H1 (cell line): ENCODE measurements around the gene TSG101. TPM values are rescaled to one million over a fixed set of nuclear protein-coding genes. Genes with fewer than 3 reads are reported as not detected.

ENCODE experiments used
- CTCF ChIA-PET: fragments of 300-600 bp; sonication (Branson Sonifier 250); formaldehyde crosslinking; loops from one replicate; lab custom pipeline; 2021; ENCODE audit not compliant: partially characterized antibody; lab: Charles Lee
- POLR2A ChIA-PET: fragments of 300-600 bp; sonication (Branson Sonifier 250); formaldehyde crosslinking; loops from one replicate; lab custom pipeline; 2021; ENCODE audit warnings: inconsistent platforms; ENCODE audit not compliant: partially characterized antibody; lab: Charles Lee
- DNase-seq, 2 experiments: peaks; one replicate each; pipeline versions ENCODE4 v3.0.0 to v3.0.0-alpha.2; 2010 to 2022; ENCODE audit warnings: low spot score in 2 of 2, low read depth in 1 of 2, mixed read lengths in 1 of 2
- FAIRE-seq: peaks from 2 replicates; lab custom pipeline; 2011; peaks lifted over from hg19 to GRCh38; lab: Jason Lieb, UNC
- H2AFZ ChIP-seq: 2 replicates; pipeline ENCODE4 v1.8.1; 2012; ENCODE audit warnings: low read length, inconsistent platforms
- H2AK5ac ChIP-seq: 2 replicates; pipeline ENCODE4 v1.6.1; 2013; ENCODE audit warnings: low read depth, low read length
- H2BK120ac ChIP-seq: replicated peaks from 2 replicates; pipeline ENCODE3; 2013; ENCODE audit warnings: low read depth, low read length, inconsistent platforms
- H2BK12ac ChIP-seq: 2 replicates; pipeline ENCODE4 v1.6.1; 2013; ENCODE audit warnings: low read depth, low read length
- H2BK15ac ChIP-seq: 2 replicates; pipeline ENCODE4 v1.6.1; 2013; ENCODE audit warnings: low read length
- H2BK20ac ChIP-seq: 2 replicates; pipeline ENCODE4 v1.6.1; 2013; ENCODE audit warnings: low read length
- H2BK5ac ChIP-seq: 2 replicates; pipeline ENCODE4 v1.6.1; 2013; ENCODE audit warnings: low read depth, low read length
- H3K14ac ChIP-seq: 2 replicates; pipeline ENCODE4 v1.6.1; 2013; ENCODE audit warnings: inconsistent platforms; ENCODE audit not compliant: insufficient read length
- H3K18ac ChIP-seq: 2 replicates; pipeline ENCODE4 v1.6.1; 2013; ENCODE audit warnings: low read length; ENCODE audit errors: extremely low read depth
- H3K23ac ChIP-seq: 2 replicates; pipeline ENCODE4 v1.6.1; 2013; ENCODE audit warnings: inconsistent platforms; ENCODE audit not compliant: insufficient read length
- H3K23me2 ChIP-seq: 2 replicates; pipeline ENCODE4 v1.6.1; 2013; ENCODE audit warnings: low read depth, low read length
- H3K27ac ChIP-seq: 2 replicates; pipeline ENCODE4 v1.6.1; 2011; ENCODE audit warnings: low read depth, low read length, inconsistent platforms
- H3K27me3 ChIP-seq, 4 experiments: replicated peaks in 1 of 4; 1 replicate in 1 of 4; 2 replicates in 3 of 4; pipeline versions ENCODE4 v1.6.1 to v1.8.1; 2011 to 2013; ENCODE audit warnings: low read length in 3 of 4, mild to moderate bottlenecking in 3 of 4, inconsistent platforms in 2 of 4, mixed read lengths in 2 of 4, moderate library complexity in 1 of 4; ENCODE audit not compliant: control insufficient read depth in 3 of 4, insufficient read depth in 3 of 4; ENCODE audit errors: extremely low read depth in 1 of 4
- H3K36me3 ChIP-seq, 4 experiments: 2 replicates each; pipeline versions ENCODE4 v1.6.1 to v1.8.1; 2011 to 2013; ENCODE audit warnings: mild to moderate bottlenecking in 4 of 4, low read length in 3 of 4, moderate library complexity in 2 of 4, control low read depth in 1 of 4, inconsistent platforms in 1 of 4; ENCODE audit not compliant: insufficient read depth in 4 of 4, control insufficient read depth in 2 of 4
- H3K4ac ChIP-seq: replicated peaks from 2 replicates; pipeline ENCODE3; 2013; ENCODE audit warnings: low read length, low read depth, mixed read lengths, inconsistent platforms; ENCODE audit not compliant: insufficient read length
- H3K4me1 ChIP-seq, 4 experiments: replicated peaks in 1 of 4; 1 replicate in 1 of 4; 2 replicates in 3 of 4; pipeline versions ENCODE4 v1.6.1 to v1.8.1; 2011 to 2013; ENCODE audit warnings: low read length in 3 of 4, inconsistent platforms in 2 of 4, mixed read lengths in 1 of 4; ENCODE audit not compliant: insufficient read depth in 4 of 4, control insufficient read depth in 3 of 4
- H3K4me2 ChIP-seq, 2 experiments: 2 replicates each; pipeline versions ENCODE4 v1.6.1 to v1.8.1; 2011 to 2013; ENCODE audit warnings: low read depth in 2 of 2, low read length in 2 of 2, control low read depth in 1 of 2, inconsistent platforms in 1 of 2, mild to moderate bottlenecking in 1 of 2; ENCODE audit not compliant: insufficient read depth in 1 of 2
- H3K4me3 ChIP-seq, 4 experiments: fragments of 200-600, 300-600 bp in 1 of 4; sonication (generic), shearing (Covaris generic), sonication (Bioruptor Twin) in 1 of 4; 2 replicates each; pipeline versions ENCODE4 v1.5.1 to v1.8.1; 2011 to 2016; ENCODE audit warnings: low read length in 4 of 4, low read depth in 3 of 4, control low read depth in 2 of 4, inconsistent platforms in 2 of 4, mild to moderate bottlenecking in 2 of 4, mixed read lengths in 1 of 4, moderate library complexity in 1 of 4; ENCODE audit not compliant: insufficient read depth in 2 of 4; ENCODE audit errors: extremely low read depth in 1 of 4
- H3K56ac ChIP-seq: replicated peaks from 2 replicates; pipeline ENCODE3; 2013; ENCODE audit warnings: low read depth, mild to moderate bottlenecking, mixed read lengths, low read length, inconsistent platforms; ENCODE audit not compliant: insufficient read length
- H3K79me1 ChIP-seq: 2 replicates; pipeline ENCODE4 v1.6.1; 2013; ENCODE audit warnings: low read depth, low read length, control low read depth
- H3K79me2 ChIP-seq, 2 experiments: 2 replicates each; pipeline versions ENCODE4 v1.6.1 to v1.8.1; 2012 to 2013; ENCODE audit warnings: low read length in 2 of 2, mild to moderate bottlenecking in 2 of 2, inconsistent platforms in 1 of 2; ENCODE audit not compliant: insufficient read depth in 2 of 2, control insufficient read depth in 1 of 2
- H3K9ac ChIP-seq, 4 experiments: replicated peaks in 1 of 4; 1 replicate in 1 of 4; 2 replicates in 3 of 4; pipeline versions ENCODE4 v1.6.1 to v1.8.1; 2011 to 2013; ENCODE audit warnings: low read depth in 3 of 4, low read length in 3 of 4, control low read depth in 2 of 4, mild to moderate bottlenecking in 2 of 4, moderate library complexity in 2 of 4, inconsistent platforms in 1 of 4; ENCODE audit errors: extremely low read depth in 1 of 4
- H3K9me3 ChIP-seq, 2 experiments: 2 replicates each; pipeline versions ENCODE4 v1.6.1 to v1.8.1; 2012 to 2013; ENCODE audit warnings: mild to moderate bottlenecking in 2 of 2, moderate library complexity in 2 of 2, control low read depth in 1 of 2, inconsistent platforms in 1 of 2, low read depth in 1 of 2, low read length in 1 of 2, mixed read lengths in 1 of 2; ENCODE audit not compliant: insufficient read depth in 2 of 2
- H4K20me1 ChIP-seq, 2 experiments: replicated peaks in 1 of 2; 2 replicates each; pipeline versions ENCODE3 to v1.8.1; 2011 to 2013; ENCODE audit warnings: inconsistent platforms in 2 of 2, low read length in 2 of 2, mild to moderate bottlenecking in 1 of 2; ENCODE audit not compliant: insufficient read depth in 2 of 2, control insufficient read depth in 1 of 2
- H4K5ac ChIP-seq: 2 replicates; pipeline ENCODE4 v1.6.1; 2013; ENCODE audit warnings: low read length, low read depth, mixed read lengths, inconsistent platforms; ENCODE audit not compliant: insufficient read length
- H4K8ac ChIP-seq: 2 replicates; pipeline ENCODE4 v1.8.0; 2013; ENCODE audit warnings: mild to moderate bottlenecking, moderate library complexity, low read length, inconsistent platforms; ENCODE audit not compliant: insufficient read depth; ENCODE audit errors: extremely low read depth
- H4K91ac ChIP-seq: replicated peaks from 2 replicates; pipeline ENCODE3; 2013; ENCODE audit warnings: low read length, mixed read lengths, inconsistent platforms; ENCODE audit not compliant: insufficient read length
- CTCF ChIP-seq, 3 experiments: IDR thresholded peaks; 1 replicate in 2 of 3; 2 replicates in 1 of 3; pipeline versions ENCODE4 v1.5.1 to v1.6.1; 2011; ENCODE audit warnings: low read length in 3 of 3, mild to moderate bottlenecking in 3 of 3, inconsistent platforms in 2 of 3, low read depth in 1 of 3, moderate library complexity in 1 of 3; ENCODE audit not compliant: insufficient read depth in 1 of 3; ENCODE audit errors: control extremely low read depth in 1 of 3
- EGR1 ChIP-seq: IDR thresholded peaks from 2 replicates; pipeline ENCODE4 v1.6.1; 2011; ENCODE audit warnings: low read depth, low read length, borderline replicate concordance
- FOSL1 ChIP-seq: IDR thresholded peaks from 2 replicates; pipeline ENCODE4 v1.6.1; 2011; ENCODE audit warnings: mild to moderate bottlenecking, low read depth, low read length, moderate library complexity; ENCODE audit not compliant: insufficient read depth
- MAFK ChIP-seq: IDR thresholded peaks from 2 replicates; pipeline ENCODE4 v1.6.1; 2012; ENCODE audit warnings: low read depth, mild to moderate bottlenecking, improper control_type of control experiment, low read length
- POLR2AphosphoS5 ChIP-seq: IDR thresholded peaks from 2 replicates; pipeline ENCODE4 v1.6.1; 2011; ENCODE audit warnings: low read depth, low read length
- SP1 ChIP-seq: IDR thresholded peaks from 2 replicates; pipeline ENCODE4 v1.6.1; 2011; ENCODE audit warnings: low read depth, low read length
- SRF ChIP-seq: IDR thresholded peaks from 2 replicates; pipeline ENCODE4 v1.6.1; 2011; ENCODE audit warnings: mild to moderate bottlenecking, low read depth, low read length, moderate library complexity
- TAF7 ChIP-seq: optimal IDR thresholded peaks from 2 replicates; pipeline ENCODE3; 2011; ENCODE audit warnings: low read depth, mild to moderate bottlenecking, inconsistent platforms, low read length, moderate library complexity, borderline replicate concordance
- YY1 ChIP-seq: IDR thresholded peaks from 2 replicates; pipeline ENCODE4 v1.6.1; 2011; ENCODE audit warnings: low read depth, mild to moderate bottlenecking, low read length
- ZNF274 ChIP-seq: IDR thresholded peaks from 2 replicates; pipeline ENCODE4 v1.7.0; 2012; ENCODE audit warnings: low read length, borderline replicate concordance; ENCODE audit errors: extremely low read depth
- WGBS, 2 experiments: shearing (Covaris generic) in 1 of 2; methylation state at CpG; one replicate each; pipeline versions ENCODE4 v1.1.6 to v1.1.7; 2013 to 2015; ENCODE audit warnings: low lambda C conversion rate in 2 of 2, mixed read lengths in 2 of 2, inconsistent platforms in 1 of 2, low coverage in 1 of 2, missing lambda C conversion rate in 1 of 2; ENCODE audit not compliant: insufficient replicate concordance in 2 of 2, insufficient coverage in 1 of 2, insufficient read length in 1 of 2; ENCODE audit errors: extremely low coverage in 1 of 2, missing lambda C conversion rate in 1 of 2; 5-methylcytosine and 5-hydroxymethylcytosine counted together
- polyA plus RNA-seq, 7 experiments: library from polyadenylated mRNA; depleted of rRNA in 3 of 7; stranded (reverse) in 5 of 7; unstranded in 2 of 7; fragments of >200 nt in 5 of 7; fragments of 200-250 nt in 2 of 7; gene quantifications; 1 replicate in 5 of 7; 2 replicates in 1 of 7; 4 replicates in 1 of 7; pipeline versions ENCODE4 v1.2.1 to v1.2.3, GENCODE V29; 2011 to 2013; ENCODE audit warnings: missing spikeins in 2 of 7, mixed read lengths in 2 of 7
- total RNA-seq: library from RNA; stranded (reverse); fragmentation: NEBNext Ultra II Directional; extraction: Animal tissue kit (Norgen Biotek cat#: 25700); gene quantifications from 2 replicates; pipeline ENCODE4 v1.2.1, GENCODE V29; 2021

The TSG101 gene
- total and polyA plus RNA-seq, 2 of the 8 experiments (the other 6 are each of a cell fraction or from before 2014, with no cell fraction given): 50.8 to 151 TPM

DNA sequence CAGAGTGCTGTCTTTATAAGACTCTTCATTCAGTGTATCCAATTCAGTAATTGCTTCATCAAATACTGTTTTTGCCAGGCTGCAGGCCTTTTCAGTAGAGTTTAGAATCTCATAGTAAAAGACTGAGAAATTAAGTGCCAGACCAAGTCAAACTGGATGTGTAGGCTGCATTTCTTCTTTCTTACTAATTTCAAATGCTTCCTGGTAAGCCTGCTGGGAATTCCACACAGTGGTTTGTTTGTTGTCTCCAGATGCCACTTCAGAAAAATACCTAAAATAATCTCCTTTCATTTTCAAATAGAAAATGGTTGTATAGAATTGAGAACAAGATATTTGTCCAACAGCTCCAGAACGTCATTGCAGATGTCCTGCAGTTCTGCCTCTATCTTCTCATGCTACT lies 36.4 kb downstream of the TSG101 start:
- Histone ChIP-seq H3K4me3 (no peak overlapping the region), H3K18ac (no peak overlapping the region), H3K36me3 (peaks cover 0 to 27% (median 7%) of the 10 kb centered on the region in 4 experiments; a peak in 4 of 8 replicates), H3K79me1 (no peaks in the 10 kb centered on the region; the same call in 1 of the 2 replicates), H2BK20ac (no peak overlapping the region), H4K5ac (no peak overlapping the region), H3K9me3 (no peaks in the 10 kb centered on the region), H3K79me2 (no peaks in the 10 kb centered on the region), H3K4me1 (no peaks in the 10 kb centered on the region), H4K8ac (no peak overlapping the region), H4K91ac (no peak overlapping the region), H2BK15ac (no peak overlapping the region), H2AK5ac (no peak overlapping the region), H2AFZ (no peak overlapping the region), H3K14ac (no peak overlapping the region), H3K23me2 (no peaks in the 10 kb centered on the region), H3K4ac (no peak overlapping the region), H2BK120ac (no peak overlapping the region), H3K27me3 (no peaks in the 10 kb centered on the region), H3K27ac (no peak overlapping the region), H3K4me2 (no peak overlapping the region), H3K9ac (no peak overlapping the region), H2BK12ac (no peak overlapping the region), H2BK5ac (no peak overlapping the region), H3K23ac (no peak overlapping the region), H4K20me1 (no peaks in the 10 kb centered on the region), H3K56ac (no peak overlapping the region)
- TF ChIP-seq SP1: no peak
- no peak for TF ChIP-seq ZNF274
- no peak for TF ChIP-seq MAFK
- TF ChIP-seq CTCF (IDR thresholded peaks at IDR 0.05; ENCODE audit: control extremely low read depth in 1 of 3, insufficient read depth in 1 of 3, low read depth in 1 of 3, low read length in 3 of 3): no peak
- TF ChIP-seq SRF: no peak
- no peak for TF ChIP-seq YY1
- no peak for TF ChIP-seq FOSL1
- no peak for TF ChIP-seq TAF7
- TF ChIP-seq POLR2AphosphoS5: no peak
- no peak for TF ChIP-seq EGR1
- FAIRE-seq (no peak), DNase-seq (no peak)
- 95% methylated on average over 1 of the region's 1 CpG; no CpG with 5 or more reads in 1 of the 2 experiments for WGBS, 2 experiments
- CTCF ChIA-PET: no interaction called here
- POLR2A ChIA-PET: interaction anchor here (1.5 kb wide), 1 partner anchor 96 kb away, joined by 4 read pairs; the partner anchor contains the start of gene LDHA
